ENCODE measurements around the gene DOCK6.

The DOCK6 gene, protein sequence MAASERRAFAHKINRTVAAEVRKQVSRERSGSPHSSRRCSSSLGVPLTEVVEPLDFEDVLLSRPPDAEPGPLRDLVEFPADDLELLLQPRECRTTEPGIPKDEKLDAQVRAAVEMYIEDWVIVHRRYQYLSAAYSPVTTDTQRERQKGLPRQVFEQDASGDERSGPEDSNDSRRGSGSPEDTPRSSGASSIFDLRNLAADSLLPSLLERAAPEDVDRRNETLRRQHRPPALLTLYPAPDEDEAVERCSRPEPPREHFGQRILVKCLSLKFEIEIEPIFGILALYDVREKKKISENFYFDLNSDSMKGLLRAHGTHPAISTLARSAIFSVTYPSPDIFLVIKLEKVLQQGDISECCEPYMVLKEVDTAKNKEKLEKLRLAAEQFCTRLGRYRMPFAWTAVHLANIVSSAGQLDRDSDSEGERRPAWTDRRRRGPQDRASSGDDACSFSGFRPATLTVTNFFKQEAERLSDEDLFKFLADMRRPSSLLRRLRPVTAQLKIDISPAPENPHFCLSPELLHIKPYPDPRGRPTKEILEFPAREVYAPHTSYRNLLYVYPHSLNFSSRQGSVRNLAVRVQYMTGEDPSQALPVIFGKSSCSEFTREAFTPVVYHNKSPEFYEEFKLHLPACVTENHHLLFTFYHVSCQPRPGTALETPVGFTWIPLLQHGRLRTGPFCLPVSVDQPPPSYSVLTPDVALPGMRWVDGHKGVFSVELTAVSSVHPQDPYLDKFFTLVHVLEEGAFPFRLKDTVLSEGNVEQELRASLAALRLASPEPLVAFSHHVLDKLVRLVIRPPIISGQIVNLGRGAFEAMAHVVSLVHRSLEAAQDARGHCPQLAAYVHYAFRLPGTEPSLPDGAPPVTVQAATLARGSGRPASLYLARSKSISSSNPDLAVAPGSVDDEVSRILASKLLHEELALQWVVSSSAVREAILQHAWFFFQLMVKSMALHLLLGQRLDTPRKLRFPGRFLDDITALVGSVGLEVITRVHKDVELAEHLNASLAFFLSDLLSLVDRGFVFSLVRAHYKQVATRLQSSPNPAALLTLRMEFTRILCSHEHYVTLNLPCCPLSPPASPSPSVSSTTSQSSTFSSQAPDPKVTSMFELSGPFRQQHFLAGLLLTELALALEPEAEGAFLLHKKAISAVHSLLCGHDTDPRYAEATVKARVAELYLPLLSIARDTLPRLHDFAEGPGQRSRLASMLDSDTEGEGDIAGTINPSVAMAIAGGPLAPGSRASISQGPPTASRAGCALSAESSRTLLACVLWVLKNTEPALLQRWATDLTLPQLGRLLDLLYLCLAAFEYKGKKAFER (N-terminal part only)

DNA sequence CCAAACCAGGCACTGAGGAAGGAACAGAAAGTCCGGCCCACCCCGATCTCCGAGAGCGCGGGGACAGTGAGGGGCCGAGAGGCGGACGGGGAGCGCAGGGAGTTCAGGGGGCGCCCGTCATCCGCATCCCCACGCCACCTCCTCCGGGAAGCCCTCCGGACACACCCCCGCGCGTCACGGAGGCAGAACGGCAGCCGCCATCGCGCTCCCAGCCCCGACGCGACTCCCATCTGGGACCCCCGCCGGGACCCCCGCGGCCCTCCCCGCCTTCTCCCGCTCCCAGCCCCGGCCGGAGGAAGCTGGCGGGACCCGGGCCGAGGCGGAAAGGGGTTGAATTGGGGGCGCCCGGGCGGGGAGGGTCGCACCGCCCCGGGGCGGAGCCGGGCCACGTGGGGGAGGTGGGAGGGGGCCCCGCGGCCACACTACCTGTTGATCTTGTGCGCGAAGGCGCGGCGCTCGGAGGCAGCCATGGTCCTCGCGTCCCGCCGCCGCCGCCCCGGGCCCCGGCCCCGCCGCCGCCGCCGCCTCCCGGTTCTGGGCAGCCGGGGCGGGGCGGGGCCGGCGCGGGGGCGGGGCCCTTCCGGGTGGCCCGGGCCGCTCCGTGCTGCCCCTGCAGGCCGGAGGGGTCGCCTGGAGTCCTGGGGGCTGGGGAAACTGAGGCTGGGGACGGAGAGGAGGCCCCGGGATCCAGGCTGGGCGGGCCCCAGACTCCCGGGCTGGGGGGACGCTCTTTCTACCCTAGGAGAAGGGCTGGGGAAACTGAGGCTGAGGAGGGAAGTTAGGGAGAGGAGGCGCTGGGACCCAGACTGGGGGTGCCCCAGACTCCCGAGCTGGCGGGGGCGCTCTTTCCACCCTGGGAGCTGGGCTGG lies at the start of gene DOCK6:
DOCK6 (minus strand) TSS at position 554 of the 869 bp plus-strand sequence; CDS start at position 470, 84 bp downstream.
- DNase-seq, result no peak

DNA sequence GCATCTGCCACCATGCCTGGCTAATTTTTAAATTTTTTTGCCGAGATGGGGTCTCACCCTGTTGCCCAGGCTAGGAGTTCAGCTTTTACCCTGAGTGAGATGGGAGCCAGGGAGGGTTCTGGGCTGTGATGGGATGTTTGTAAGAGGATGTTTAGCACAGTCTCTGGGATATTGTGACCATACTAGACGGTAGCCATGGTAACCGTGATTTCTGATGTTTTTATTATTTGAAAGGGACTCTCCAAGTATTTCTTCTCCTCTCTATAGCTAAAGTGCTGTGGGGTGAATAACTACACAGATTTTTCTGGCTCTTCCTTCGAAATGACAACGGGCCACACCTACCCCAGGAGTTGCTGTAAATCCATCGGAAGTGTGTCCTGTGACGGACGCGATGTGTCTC lies 44.0 kb upstream of the DOCK6 start:
- no peak for DNase-seq

DNA sequence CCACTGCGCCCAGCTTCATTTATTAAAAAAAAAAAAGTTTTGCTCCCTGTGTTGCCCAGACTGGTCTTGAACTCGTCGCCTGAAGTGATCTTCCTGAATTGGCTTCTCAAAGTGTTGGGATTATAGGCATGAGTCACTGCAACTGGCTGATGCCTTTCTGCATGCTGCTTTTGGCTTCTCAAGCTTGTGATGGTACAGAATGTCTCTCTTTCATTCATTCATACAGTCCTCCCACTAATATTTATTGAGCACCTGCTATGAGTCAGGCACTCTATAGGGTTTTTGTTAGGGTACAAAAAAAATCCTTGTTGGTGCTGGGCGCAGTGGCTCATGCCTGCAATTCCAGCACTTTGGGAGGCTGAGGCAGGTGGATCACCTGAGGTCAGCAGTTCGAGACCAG lies 42.6 kb upstream of the DOCK6 start:
- no peak for DNase-seq

DNA sequence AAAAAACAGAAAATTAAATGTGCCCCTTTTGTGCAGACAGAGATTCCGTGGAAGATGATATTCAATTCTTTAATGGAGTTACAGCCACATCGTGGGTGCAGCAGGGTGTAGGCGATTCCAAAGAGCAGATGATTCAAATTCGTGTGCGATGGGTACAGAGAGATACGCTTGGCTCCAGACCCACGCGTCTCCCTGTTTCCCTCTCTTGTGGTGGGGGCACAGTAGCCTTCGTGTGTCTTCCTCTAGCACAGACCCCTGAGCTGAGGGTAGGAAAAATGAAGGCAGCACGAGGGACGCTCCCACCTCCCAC lies 38.4 kb upstream of the DOCK6 start:
- DNase-seq, result no peak

DNA sequence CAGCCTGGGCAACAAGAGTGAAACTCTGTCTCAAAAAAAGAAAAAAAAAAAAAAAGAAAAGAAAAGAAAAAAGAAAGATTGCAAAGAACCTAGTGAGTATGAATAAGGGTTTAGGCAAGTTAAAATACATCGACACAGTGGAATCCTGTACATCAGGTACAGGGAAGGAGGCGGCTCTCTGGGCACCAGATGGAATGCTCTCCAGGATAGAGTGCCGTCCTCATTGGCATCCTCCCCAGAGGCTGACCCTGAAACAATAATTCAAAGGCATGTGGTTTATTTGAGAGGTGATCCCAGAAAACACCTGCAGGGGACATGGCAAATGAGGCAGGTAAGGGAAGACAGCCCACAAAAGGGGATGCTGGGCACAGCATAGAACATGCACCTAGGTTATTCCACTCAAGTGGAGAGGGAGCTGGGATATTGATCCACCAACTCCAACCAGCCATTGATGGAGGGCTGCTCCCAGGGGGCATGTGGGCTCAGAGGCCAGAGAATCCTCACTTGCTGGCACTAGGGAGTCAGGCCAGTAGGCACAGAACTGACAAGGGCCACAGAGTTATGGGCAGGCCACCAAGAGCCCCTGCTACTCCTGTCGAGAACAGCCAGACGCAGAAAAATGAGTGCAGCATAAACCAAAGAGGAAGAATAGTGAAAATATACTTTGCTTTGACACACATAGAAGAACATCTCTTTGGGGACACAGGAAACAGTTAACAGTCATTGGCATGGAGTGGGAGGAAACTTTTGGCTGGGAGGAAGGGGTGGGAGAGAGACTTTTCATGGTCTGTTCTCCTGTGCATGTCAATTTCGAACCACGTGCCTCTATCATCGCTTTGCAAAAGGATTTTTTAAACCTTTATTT lies 37.9 kb upstream of the DOCK6 start:
- DNase-seq, result no peak

DNA sequence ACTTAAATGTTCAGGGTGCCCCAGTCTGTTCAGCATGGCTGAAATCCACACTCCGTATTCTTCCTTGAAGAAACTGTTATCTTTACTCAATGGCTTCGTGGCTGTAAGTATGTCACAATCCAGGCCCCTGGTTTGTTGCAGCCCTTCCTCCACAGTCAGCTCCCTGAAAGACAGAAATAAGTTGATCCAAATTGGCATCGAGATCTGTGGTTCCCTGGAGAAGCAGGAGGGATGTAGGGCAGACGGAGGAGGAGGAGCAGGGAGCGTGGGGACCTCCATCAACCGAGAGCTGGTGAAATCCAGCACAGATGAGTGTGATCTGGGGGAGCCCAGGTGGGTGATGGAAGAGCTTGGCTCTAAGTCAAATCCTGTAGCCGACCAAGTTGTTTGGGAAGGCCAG lies 33.9 kb upstream of the DOCK6 start:
- DNase-seq, result no peak

DNA sequence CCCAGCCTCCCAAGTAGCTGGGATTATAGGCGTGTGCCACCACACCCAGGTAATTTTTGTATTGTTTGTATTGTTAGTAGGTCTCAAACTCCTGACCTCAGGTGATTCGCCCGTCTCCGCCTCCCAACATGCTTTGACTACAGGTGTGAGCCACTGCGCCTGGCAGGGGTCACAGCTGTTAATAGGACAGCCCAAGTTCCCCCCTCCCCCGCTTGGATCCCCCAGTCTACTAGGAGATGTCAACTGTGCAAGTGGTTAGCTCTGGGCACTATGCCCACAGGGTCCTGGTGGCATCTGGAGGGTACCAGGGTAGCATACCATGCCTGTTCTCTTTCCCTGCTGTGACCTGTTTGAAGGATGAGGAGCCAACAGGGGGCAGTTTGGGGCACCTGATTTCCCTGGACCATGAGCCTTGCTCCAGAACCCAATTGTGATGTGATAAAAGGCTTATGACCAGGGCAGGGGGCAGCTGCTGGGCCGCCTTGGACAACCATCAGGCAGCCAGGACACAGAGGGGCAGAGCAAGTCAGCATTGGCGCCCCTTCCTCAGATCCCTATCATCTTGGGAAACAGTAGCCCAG lies 33.4 kb upstream of the DOCK6 start, which contains the start of gene TSPAN16:
TSPAN16 (plus strand) TSS at position 496 of the 581 bp plus-strand sequence. CDS start 138 bp downstream, outside the sequence.
- no peak for DNase-seq

DNA sequence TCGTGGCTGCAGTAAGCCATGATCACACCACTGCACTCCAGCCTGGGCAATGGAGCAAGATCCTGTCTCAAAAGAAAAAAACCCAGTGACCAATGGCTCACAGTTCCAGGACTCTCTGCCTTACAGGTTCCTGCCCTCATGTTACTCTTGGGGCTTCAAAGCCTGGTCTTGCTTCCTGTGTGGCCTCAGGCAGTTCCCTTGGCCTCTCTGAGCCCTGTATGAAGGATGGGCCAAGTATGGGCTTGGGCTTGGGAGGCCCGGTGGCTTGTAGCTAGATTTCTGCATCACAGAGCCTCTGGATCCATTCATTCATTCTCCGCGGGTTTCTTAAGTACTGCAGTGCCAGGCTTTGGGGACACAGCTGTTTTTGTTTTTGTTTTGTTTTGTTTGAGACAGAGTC lies 32.9 kb upstream of the DOCK6 start:
- DNase-seq, result no peak

DNA sequence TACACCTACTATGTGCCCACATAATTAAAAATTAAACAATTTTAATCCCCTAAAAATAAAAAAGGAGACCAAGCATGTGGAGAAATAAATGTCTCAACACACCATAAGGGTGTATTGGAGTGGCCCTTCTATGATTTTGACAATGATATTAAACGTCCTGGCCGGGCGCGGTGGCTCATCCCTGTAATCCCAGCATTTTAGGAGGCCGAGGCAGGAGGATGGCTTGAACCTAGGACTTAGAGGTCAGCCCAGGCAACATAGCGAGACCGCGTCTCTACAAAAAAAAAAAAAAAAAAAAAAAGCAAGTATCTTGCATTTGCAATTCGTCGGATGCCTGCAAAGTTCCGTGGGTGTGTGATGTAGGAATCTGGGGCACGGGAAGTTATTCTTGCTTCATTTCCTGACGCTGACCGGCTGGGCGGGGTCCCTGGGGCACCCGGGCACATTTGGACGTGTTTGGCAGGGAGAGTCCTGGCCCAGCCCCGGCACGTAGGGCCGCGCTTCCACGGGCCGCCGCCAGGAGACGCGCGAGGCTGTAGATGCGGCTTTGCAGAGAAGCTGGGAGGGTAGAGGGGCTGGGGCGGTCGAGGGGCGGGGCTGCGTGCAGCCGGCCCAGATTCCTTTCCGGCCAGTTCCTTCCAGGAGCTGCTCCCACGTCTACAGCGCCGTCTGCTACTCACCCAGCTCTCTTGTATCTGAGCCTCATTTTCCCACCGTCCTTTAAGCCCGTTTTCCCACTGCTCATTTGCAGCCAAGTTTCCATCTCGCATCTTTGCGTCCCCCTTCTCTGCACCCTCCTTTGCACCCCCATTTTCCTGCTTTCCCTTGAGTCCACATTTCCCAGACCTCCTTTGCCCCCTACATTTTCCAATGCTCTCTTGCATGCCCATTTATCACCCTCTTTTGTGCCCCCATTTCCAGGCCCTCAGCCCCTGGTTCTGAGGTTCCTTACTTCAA lies 31.4 kb upstream of the DOCK6 start:
- DNase-seq, result peak; percentile 72 to 83

DNA sequence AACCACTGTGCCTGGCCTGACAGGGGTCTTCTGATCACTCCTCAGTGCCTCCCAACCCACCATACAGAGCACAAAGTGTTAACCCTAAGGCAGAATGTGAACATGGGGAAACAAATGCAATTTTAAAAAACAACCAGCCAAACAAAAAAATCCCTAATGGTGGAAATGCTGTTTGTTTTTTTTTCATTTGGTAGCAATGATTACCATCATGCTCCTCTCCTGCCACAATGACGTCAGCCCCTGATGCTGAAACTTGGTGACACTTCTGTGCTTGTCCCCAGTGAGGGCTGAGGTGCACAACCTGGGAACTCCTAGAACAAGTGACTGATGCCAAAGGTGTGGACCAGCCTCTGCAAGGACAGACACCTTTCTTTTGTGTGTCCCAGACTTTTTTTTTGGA lies 29.7 kb upstream of the DOCK6 start:
- no peak for DNase-seq

DNA sequence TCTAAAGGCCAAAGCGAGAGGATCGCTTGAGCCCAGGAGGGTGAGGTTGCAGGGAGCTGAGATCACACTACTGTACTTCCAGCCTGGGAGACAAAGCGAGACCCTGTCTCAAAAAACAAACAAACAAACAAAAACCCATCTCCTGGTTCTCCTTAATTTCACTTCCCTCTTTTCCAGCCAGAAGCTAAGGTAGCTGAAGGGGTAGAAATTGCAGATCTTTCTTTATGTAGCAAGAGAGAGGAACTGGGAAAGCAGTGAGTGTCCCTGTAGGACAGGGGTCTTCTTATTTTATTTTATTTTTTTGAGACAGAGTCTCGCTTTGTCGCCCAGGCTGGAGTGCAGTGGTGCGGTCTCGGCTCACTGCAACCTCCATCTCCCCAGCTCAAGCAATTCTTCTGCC lies 29.1 kb upstream of the DOCK6 start:
- DNase-seq, result no peak

DNA sequence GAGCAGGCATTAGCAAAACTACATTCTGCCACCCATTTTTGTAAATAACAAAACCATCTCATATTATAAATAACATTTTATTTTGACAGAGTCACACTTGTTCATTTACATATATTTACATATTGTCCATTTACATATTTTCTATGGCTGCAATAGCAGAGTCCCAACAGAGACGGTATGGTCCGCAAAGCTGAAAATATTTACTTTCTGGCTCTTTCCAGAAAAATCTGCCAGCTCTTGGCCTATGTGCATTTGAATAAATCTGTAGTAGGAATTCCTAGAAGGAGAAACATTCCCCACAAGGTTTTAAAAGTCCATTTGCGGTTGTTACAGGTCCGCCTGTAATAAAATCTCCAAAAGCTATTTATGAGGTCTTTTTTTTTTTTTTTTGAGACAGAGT lies 27.9 kb upstream of the DOCK6 start:
- no peak for DNase-seq

DNA sequence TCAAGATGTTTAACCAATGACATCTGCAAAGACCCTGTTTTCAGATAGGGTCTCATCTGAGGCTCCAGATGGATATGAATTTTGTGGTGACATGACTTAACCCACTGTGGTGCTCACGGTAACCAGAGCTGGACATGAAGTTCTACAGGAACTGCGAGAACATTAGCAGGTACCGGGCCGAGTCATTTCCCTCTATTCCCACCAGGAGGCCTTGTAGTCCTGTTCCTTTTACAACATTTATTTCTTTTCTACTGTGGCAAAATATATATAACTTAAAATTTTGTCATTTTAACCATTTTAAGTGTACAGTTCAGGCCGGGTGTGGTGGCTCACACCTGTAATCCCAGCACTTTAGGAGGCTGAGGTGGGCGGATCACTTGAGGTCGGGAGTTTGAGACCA lies 26.0 kb upstream of the DOCK6 start:
- no peak for DNase-seq

DNA sequence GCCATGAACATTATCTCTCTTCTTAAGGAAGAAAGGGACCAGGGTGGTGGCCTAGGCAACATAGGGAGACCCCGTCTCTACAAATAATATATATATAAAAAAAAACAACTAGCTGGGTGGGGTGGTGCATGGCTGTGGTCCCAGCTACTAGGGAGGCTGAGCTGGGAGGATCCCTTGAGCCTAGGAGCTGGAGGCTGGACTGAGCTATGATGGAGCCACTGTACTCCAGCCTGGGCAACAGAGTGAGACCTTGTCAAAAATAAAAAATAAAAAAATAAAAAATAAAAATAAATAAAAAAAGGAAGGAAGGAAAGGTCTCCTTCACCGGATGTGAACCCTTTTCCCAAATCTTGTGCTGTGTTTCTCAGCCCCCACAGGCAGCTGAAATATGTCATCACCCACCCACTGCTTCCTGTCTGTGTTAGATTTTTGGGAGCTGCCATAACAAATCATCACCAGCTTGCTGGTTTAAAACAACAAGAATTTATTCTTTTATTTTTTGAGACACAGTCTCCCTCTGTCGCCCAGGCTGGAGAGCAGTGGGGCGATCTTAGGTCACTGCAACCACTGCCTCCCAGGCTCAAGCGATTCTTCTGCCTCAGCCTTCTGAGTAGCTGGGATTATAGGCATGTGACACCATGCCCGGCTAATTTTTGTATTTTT lies 24.1 kb upstream of the DOCK6 start:
- no peak for DNase-seq

DNA sequence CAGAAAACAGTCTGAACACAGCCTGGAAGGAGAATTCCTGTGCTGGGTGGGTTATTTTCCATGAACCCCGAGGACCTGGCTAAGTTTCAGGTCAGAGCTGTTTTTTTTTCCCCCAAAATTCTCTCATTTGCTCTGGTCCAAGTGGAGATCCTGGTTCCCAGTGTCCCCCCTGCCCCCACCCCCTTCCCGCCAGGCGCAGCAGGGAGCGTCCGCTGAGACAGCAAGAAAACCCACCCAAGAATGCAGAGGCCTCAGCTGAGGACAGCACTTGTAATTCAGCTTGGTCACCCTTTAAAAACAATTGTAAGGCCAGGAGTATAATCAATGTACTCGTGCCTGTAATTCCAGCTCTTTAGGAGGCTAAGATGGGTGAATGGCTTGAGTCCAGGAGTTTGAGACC lies 22.2 kb upstream of the DOCK6 start:
- DNase-seq, result no peak

DNA sequence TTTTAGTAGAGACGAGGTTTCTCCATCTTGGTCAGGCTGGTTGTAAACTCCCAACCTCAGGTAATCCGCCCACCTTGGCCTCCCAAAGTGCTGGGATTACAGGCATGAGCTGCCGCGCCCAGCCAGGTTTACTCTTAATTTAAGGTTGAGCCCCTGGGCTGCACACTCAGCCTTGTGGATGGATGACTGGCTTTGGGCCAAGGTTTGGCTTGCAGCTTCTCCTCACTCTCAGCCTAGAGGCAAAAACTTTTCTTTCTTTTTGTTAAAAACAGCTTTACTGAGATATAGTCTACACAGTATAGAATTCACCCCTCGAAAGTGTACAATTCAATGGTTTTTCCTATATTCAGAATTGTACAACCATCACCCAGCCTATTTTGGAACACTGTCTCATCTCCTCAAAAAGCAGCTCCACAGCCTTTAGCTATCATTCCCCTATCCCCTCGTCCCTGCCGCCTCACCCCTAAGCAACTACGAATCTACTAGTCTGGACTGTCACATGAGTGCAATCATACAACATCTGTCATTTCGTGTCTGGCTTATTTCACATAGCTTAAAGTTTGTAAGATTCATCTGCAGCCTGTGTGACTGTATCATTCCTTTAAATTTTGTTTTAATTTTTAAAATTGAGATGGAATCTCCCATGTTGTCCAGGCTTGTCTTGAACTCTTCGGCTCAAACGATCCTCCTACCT lies 19.2 kb upstream of the DOCK6 start:
- no peak for DNase-seq

DNA sequence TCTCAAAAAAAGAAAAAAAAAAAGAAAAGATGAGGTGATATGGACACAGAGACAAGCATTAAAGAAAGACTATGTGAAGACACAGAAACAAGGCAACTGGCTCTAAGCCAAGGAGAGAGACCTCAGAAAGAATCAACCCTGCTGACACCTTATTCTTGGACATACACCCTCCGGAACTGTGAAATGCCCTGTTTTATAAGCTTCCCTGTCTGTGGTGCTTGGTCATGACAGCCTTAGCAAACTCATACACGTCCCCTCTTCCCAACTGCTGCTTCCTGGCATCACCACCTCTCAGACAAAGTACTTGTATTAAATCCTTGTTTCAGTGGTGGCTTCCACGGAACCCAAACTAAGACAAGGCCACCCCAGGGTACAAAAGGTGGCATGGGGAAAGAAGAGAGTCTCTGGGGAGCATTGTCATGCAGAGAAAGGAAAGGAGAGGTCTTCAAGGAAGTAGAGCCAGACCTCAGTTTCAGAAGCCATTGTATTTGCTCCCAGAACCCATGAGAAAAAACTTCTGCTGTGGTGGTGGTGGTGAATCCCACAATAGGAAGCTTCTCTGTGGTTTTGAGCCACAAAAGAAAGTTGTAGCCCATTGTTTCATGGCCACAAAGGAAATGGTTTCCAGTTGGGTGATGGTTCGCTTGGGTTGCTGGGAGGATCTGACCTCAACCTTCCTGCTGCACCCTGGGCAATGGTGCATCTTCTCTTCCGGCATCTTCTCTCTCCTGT lies 17.3 kb upstream of the DOCK6 start:
- no peak for DNase-seq

DNA sequence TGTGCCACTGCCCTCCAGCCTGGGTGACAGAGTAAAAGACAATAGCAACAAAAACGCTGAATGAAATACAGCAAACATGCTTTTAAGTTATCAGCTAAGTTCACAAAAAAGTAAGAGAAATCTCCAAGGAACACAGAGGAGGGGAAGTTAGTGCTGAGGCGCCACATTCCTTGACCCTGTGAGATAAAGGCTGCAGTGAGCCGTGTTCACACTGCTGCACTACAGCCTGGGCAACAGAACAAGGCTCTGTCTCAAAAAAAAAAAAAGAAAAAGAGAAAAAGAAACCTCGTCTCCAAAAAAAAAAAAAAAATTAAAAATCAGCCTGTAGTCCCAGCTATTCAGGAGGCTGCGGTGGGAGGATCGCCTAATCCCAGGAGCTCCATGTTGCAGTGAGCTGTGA lies 16.3 kb upstream of the DOCK6 start:
- DNase-seq, result no peak
